KMS-11 (cell line): ENCODE measurements around the gene KIF26B.
"Not testable (repeated sequence)": the region's sequence is repeated elsewhere in the genome, so short reads cannot be mapped to it uniquely, and the experiment has no call there.

Experiments
- H2AFZ ChIP-seq: fragments of 200-600 bp; sonication (generic); 2 replicates; pipeline ENCODE4 v1.6.1; 2016; ENCODE audit warnings: antibody characterized with exemption, mixed run types, low read depth
- H3K27ac ChIP-seq: fragments of 200-600 bp; sonication (generic); 2 replicates; pipeline ENCODE4 v1.6.1; 2016; ENCODE audit warnings: mild to moderate bottlenecking, mixed run types
- H3K27me3 ChIP-seq: fragments of 200-600 bp; sonication (generic); 2 replicates; pipeline ENCODE4 v1.6.1; 2017; ENCODE audit warnings: mild to moderate bottlenecking, low read depth, mixed run types, moderate library complexity; ENCODE audit not compliant: insufficient read depth
- H3K36me3 ChIP-seq: fragments of 200-600 bp; sonication (generic); 2 replicates; pipeline ENCODE4 v1.6.1; 2017; ENCODE audit warnings: mild to moderate bottlenecking, mixed run types; ENCODE audit not compliant: insufficient read depth
- H3K4me1 ChIP-seq: fragments of 200-600 bp; sonication (generic); 2 replicates; pipeline ENCODE4 v1.6.1; 2016; ENCODE audit warnings: mild to moderate bottlenecking, low read depth, mixed run types; ENCODE audit not compliant: poor library complexity, severe bottlenecking
- H3K4me2 ChIP-seq: fragments of 200-600 bp; sonication (generic); 2 replicates; pipeline ENCODE4 v1.7.0; 2016; ENCODE audit warnings: mild to moderate bottlenecking, mixed run types
- H3K4me3 ChIP-seq: fragments of 200-600 bp; sonication (generic); IDR thresholded peaks from 2 replicates; pipeline ENCODE4 v1.6.1; 2017; ENCODE audit warnings: low read depth, low read length, mixed read lengths; ENCODE audit not compliant: insufficient read depth
- H3K79me2 ChIP-seq: fragments of 200-600 bp; sonication (generic); 2 replicates; pipeline ENCODE4 v1.6.1; 2016; ENCODE audit warnings: low read depth, mixed run types; ENCODE audit not compliant: insufficient read depth
- H3K9ac ChIP-seq: fragments of 200-600 bp; sonication (generic); 2 replicates; pipeline ENCODE4 v1.6.1; 2016; ENCODE audit warnings: mild to moderate bottlenecking, mixed run types
- H4K20me1 ChIP-seq: fragments of 200-600 bp; sonication (generic); 2 replicates; pipeline ENCODE4 v1.6.1; 2016; ENCODE audit warnings: mild to moderate bottlenecking, mixed run types; ENCODE audit not compliant: insufficient read depth
- CTCF ChIP-seq: fragments of 200-600 bp; sonication (generic); conservative IDR thresholded peaks from 2 replicates; pipeline ENCODE4 v1.6.1; 2017; ENCODE audit warnings: low read depth, mild to moderate bottlenecking, antibody characterized with exemption, low read length, moderate library complexity, mixed read lengths

Gene KIF26B

GRCh38 chr1:245718951-245719350 is 564.2 kb downstream of the KIF26B start:
- no peaks in the 10 kb centered on the region for H3K27me3 ChIP-seq
- TF ChIP-seq CTCF = no peak
- no peaks in the 10 kb centered on the region for H4K20me1 ChIP-seq
- H2AFZ ChIP-seq = no peak overlapping the region
- H3K9ac ChIP-seq = no peak overlapping the region
- H3K4me2 ChIP-seq = no peak overlapping the region
- H3K79me2 ChIP-seq = no peaks in the 10 kb centered on the region
- H3K4me3 ChIP-seq = no peak overlapping the region
- H3K4me1 ChIP-seq = no peaks in the 10 kb centered on the region
- H3K36me3 ChIP-seq = no peaks in the 10 kb centered on the region
- H3K27ac ChIP-seq = no peak overlapping the region

DNA sequence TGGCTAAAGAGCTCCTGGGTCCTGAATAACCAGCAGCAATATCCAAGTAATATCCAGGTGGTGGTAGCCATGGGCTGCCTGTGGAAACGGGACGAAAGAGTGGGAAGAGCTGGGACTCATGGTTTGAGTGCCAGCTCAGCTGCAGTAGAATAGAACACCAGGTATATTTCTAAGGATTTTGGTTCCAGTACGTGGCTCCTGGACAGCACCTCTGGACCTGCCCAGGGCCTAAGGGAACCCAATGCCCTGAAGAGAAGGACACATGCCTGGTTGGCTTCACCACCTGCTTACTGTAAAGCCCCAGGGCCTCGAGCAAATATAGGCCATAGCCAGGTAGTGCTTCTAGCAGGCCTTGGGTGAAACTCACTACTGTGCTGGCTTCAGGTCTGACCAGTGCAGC is 566.7 kb downstream of the KIF26B start:
- TF ChIP-seq CTCF = no peak
- no peaks in the 10 kb centered on the region for H4K20me1 ChIP-seq
- H3K36me3 ChIP-seq = no peaks in the 10 kb centered on the region
- H3K4me2 ChIP-seq = no peak overlapping the region
- H3K27me3 ChIP-seq = no peaks in the 10 kb centered on the region
- no peaks in the 10 kb centered on the region for H3K79me2 ChIP-seq
- H3K4me3 ChIP-seq = no peak overlapping the region
- no peak overlapping the region for H3K27ac ChIP-seq
- H3K4me1 ChIP-seq = no peaks in the 10 kb centered on the region
- H3K9ac ChIP-seq = no peak overlapping the region
- H2AFZ ChIP-seq = no peak overlapping the region

DNA sequence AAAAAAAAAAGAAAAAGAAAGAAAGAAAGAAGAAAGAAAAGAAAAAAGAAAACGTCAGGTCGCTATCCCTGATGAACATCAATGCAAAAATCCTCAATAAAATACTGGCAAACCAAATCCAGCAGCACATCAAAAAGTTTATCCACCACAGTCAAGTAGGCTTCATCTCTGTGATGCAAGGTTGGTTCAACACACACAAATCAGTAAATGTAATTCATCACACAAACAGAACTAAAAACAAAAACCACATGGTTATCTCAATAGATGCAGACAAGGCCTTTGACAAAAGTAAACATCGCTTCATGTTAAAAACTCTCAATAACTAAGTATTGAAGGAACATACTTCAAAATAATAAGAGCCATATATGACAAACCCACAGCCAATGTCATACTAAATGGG is 573.2 kb downstream of the KIF26B start:
- H3K79me2 ChIP-seq, H3K27ac ChIP-seq, H3K9ac ChIP-seq, H3K4me3 ChIP-seq, H4K20me1 ChIP-seq, H3K4me1 ChIP-seq, H3K27me3 ChIP-seq, H3K4me2 ChIP-seq, H3K36me3 ChIP-seq, H2AFZ ChIP-seq: not testable (repeated sequence)

DNA sequence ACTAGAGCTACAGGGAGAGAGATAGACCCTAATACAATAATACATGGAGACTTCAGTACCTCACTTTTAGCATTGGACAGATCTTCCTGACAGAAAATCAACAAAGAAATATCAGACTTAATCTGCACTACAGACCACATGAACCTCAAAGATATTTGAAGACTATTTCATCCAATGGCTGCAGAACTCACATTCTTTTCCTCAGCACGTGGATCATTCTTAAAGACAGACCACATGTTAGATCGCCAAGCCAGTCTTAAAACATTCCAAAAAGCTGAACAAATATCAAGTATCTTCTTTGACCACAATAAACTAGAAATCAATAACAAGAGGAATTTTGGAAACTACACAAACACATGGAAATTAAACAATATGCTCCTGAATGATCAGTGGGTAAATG is 576.0 kb downstream of the KIF26B start:
- H3K4me2 ChIP-seq = no peak overlapping the region
- no peaks in the 10 kb centered on the region for H3K79me2 ChIP-seq
- H3K4me1 ChIP-seq = no peaks in the 10 kb centered on the region
- no peaks in the 10 kb centered on the region for H3K27me3 ChIP-seq
- H4K20me1 ChIP-seq = no peaks in the 10 kb centered on the region
- no peak overlapping the region for H3K4me3 ChIP-seq
- H3K27ac ChIP-seq = no peak overlapping the region
- no peak for TF ChIP-seq CTCF
- no peak overlapping the region for H3K9ac ChIP-seq
- H2AFZ ChIP-seq = no peak overlapping the region
- no peaks in the 10 kb centered on the region for H3K36me3 ChIP-seq

- H3K27me3 ChIP-seq, H3K79me2 ChIP-seq, H3K4me2 ChIP-seq, H3K36me3 ChIP-seq, H3K27ac ChIP-seq, H3K4me3 ChIP-seq, H3K9ac ChIP-seq, H4K20me1 ChIP-seq, H3K4me1 ChIP-seq, H2AFZ ChIP-seq: not testable (repeated sequence)
Observed at GRCh38 chr1:245740336-245740735, 585.6 kb downstream of the KIF26B start.

- Histone ChIP-seq H3K36me3 (no peaks in the 10 kb centered on the region), H3K9ac (no peak overlapping the region), H3K27ac (no peak overlapping the region), H3K4me1 (no peaks in the 10 kb centered on the region), H3K4me3 (no peak overlapping the region), H2AFZ (no peak overlapping the region), H3K4me2 (no peak overlapping the region), H4K20me1 (no peaks in the 10 kb centered on the region), H3K27me3 (no peaks in the 10 kb centered on the region), H3K79me2 (no peaks in the 10 kb centered on the region)
- no peak for TF ChIP-seq CTCF
Observed at GRCh38 chr1:245742896-245743295, 588.1 kb downstream of the KIF26B start.
